HCT116 (cell line): ENCODE results near the gene CDH23. TPM values are rescaled to one million over a fixed set of nuclear protein-coding genes. Genes with fewer than 3 reads are reported as not detected.

Experiments
- ATAC-seq: fragments of 200-7000 bp; cut with Tn5 transposase; 2 replicates; pipeline ENCODE4 v1.9.1; 2020; ENCODE audit warnings: mild to moderate bottlenecking, moderate library complexity
- BruUV-seq: library from RNA; stranded (reverse); fragments of 400-500 nt; replicated peaks from 2 replicates; lab custom pipeline; 2021; lab: Mats Ljungman, UMichigan
- CTCF ChIA-PET: fragments of 300-600 bp; sonication (Branson Sonifier 250); formaldehyde crosslinking; loops from one replicate; lab custom pipeline; 2021; ENCODE audit warnings: antibody characterized with exemption; lab: Charles Lee
- POLR2A ChIA-PET: fragments of 300-600, 350-600 bp; sonication (Branson Sonifier 250); formaldehyde crosslinking; loops from one replicate; lab custom pipeline; 2021; ENCODE audit warnings: antibody characterized with exemption; lab: Charles Lee
- RAD21 ChIA-PET, 2 experiments: fragments of 300-600 bp; sonication (Branson Sonifier 250); formaldehyde crosslinking; loops; one replicate each; lab custom pipeline; 2023; ENCODE audit warnings: low total read pairs in 2 of 2; ENCODE audit not compliant: uncharacterized antibody in 2 of 2, unreplicated experiment in 2 of 2, low non-redundant PET in 1 of 2; lab: Charles Lee
- DNase-seq: peaks from one replicate; pipeline ENCODE4 v3.0.0-alpha.2; 2010; ENCODE audit warnings: low read depth, low spot score
- H2AFZ ChIP-seq: fragments of 200-600 bp; shearing (Covaris generic), sonication (generic); 2 replicates; pipeline ENCODE4 v1.6.1; 2017; ENCODE audit warnings: low read depth, mixed run types, mixed read lengths, antibody characterized with exemption, low read length; ENCODE audit not compliant: poor library complexity, severe bottlenecking
- H3K27ac ChIP-seq: 2 replicates; pipeline ENCODE4 v1.5.1; 2012; ENCODE audit warnings: low read depth, low read length
- H3K27me3 ChIP-seq: fragments of 200-600 bp; sonication (generic); 2 replicates; pipeline ENCODE4 v1.6.1; 2016; ENCODE audit warnings: mixed run types, low read length, mixed read lengths; ENCODE audit not compliant: insufficient read depth
- H3K36me3 ChIP-seq, 2 experiments: fragments of 200-500 bp in 1 of 2; fragments of 200-600 bp in 1 of 2; sonication (Bioruptor generic) in 1 of 2; sonication (generic) in 1 of 2; 2 replicates each; pipeline versions ENCODE4 v1.5.1 to v1.6.1; 2014 to 2016; ENCODE audit warnings: low read length in 2 of 2, inconsistent platforms in 1 of 2, mixed read lengths in 1 of 2, mixed run types in 1 of 2; ENCODE audit not compliant: insufficient read depth in 2 of 2, control insufficient read depth in 1 of 2
- H3K4me1 ChIP-seq, 2 experiments: fragments of 200-600 bp in 1 of 2; sonication (generic) in 1 of 2; 2 replicates each; pipeline versions ENCODE4 v1.5.1 to v1.6.1; 2012 to 2017; ENCODE audit warnings: low read length in 2 of 2, inconsistent platforms in 1 of 2, mild to moderate bottlenecking in 1 of 2, mixed read lengths in 1 of 2, mixed run types in 1 of 2, moderate library complexity in 1 of 2; ENCODE audit not compliant: insufficient read depth in 2 of 2, control insufficient read depth in 1 of 2
- H3K4me2 ChIP-seq: fragments of 200-600 bp; sonication (generic); 2 replicates; pipeline ENCODE4 v1.6.1; 2017; ENCODE audit warnings: mixed run types, low read length, mixed read lengths
- H3K4me3 ChIP-seq, 2 experiments: fragments of 200-600 bp in 1 of 2; sonication (generic) in 1 of 2; replicated peaks in 1 of 2; 2 replicates each; pipeline ENCODE4 v1.5.1; 2011 to 2016; ENCODE audit warnings: low read length in 2 of 2, control low read depth in 1 of 2, low read depth in 1 of 2, mild to moderate bottlenecking in 1 of 2, mixed read lengths in 1 of 2, mixed run types in 1 of 2
- H3K79me2 ChIP-seq: fragments of 200-600 bp; sonication (generic); 2 replicates; pipeline ENCODE4 v1.6.1; 2017; ENCODE audit warnings: mild to moderate bottlenecking, mixed run types, low read length, moderate library complexity, mixed read lengths; ENCODE audit not compliant: insufficient read depth
- H3K9ac ChIP-seq: fragments of 200-600 bp; sonication (generic); 2 replicates; pipeline ENCODE4 v1.6.1; 2016; ENCODE audit warnings: low read length, mixed read lengths
- H3K9me2 ChIP-seq: fragments of 200-600 bp; sonication (generic), shearing (Covaris generic); 2 replicates; pipeline ENCODE4 v1.6.1; 2017; ENCODE audit warnings: mixed run types, mild to moderate bottlenecking, moderate library complexity; ENCODE audit not compliant: insufficient read depth
- H3K9me3 ChIP-seq, 2 experiments: fragments of 200-500 bp in 1 of 2; fragments of 200-600 bp in 1 of 2; sonication (Bioruptor generic) in 1 of 2; sonication (generic) in 1 of 2; 2 replicates each; pipeline ENCODE4 v1.6.1; 2014 to 2017; ENCODE audit warnings: low read length in 2 of 2, mixed read lengths in 2 of 2, inconsistent platforms in 1 of 2, low read depth in 1 of 2, mild to moderate bottlenecking in 1 of 2, mixed run types in 1 of 2, moderate library complexity in 1 of 2; ENCODE audit not compliant: control insufficient read depth in 1 of 2, insufficient read depth in 1 of 2
- H4K20me1 ChIP-seq: fragments of 200-600 bp; sonication (generic), shearing (Covaris generic); 2 replicates; pipeline ENCODE4 v1.6.1; 2017; ENCODE audit warnings: mixed run types, mild to moderate bottlenecking, moderate library complexity; ENCODE audit not compliant: insufficient read depth
- CBX3 ChIP-seq: IDR thresholded peaks from 2 replicates; pipeline ENCODE4 v1.6.1; 2012; ENCODE audit warnings: low read depth
- CTCF ChIP-seq, 3 experiments: fragments of 200-600 bp in 1 of 3; sonication (generic) in 1 of 3; IDR thresholded peaks in 2 of 3; conservative IDR thresholded peaks in 1 of 3; 2 replicates each; pipeline ENCODE4 v1.5.1; 2012 to 2017; ENCODE audit warnings: low read depth in 2 of 3, low read length in 2 of 3, antibody characterized with exemption in 1 of 3, borderline replicate concordance in 1 of 3, control low read depth in 1 of 3, mild to moderate bottlenecking in 1 of 3, mixed read lengths in 1 of 3, mixed run types in 1 of 3, moderate library complexity in 1 of 3; ENCODE audit not compliant: insufficient read depth in 1 of 3
- EZH2phosphoT487 ChIP-seq: fragments of 200-600 bp; IDR thresholded peaks from 2 replicates; pipeline ENCODE4 v1.6.1; 2018; ENCODE audit warnings: antibody characterized with exemption, borderline replicate concordance
- POLR2A ChIP-seq: IDR thresholded peaks from 2 replicates; pipeline ENCODE4 v1.7.0; 2011; ENCODE audit warnings: borderline replicate concordance; ENCODE audit not compliant: insufficient read depth, insufficient read length; ENCODE audit errors: extremely low read depth
- REST ChIP-seq: IDR thresholded peaks from 2 replicates; pipeline ENCODE4 v1.6.1; 2012; ENCODE audit warnings: low read depth
- SIN3A ChIP-seq: IDR thresholded peaks from 2 replicates; pipeline ENCODE4 v1.6.1; 2012; ENCODE audit warnings: low read depth
- SP1 ChIP-seq: IDR thresholded peaks from 2 replicates; pipeline ENCODE4 v1.6.1; 2012; ENCODE audit warnings: low read depth
- ZNF274 ChIP-seq: fragments of 200-500 bp; sonication (Bioruptor generic); IDR thresholded peaks from 2 replicates; pipeline ENCODE4 v1.6.1; 2014; ENCODE audit warnings: mild to moderate bottlenecking, low read depth, low read length, inconsistent platforms
- intact Hi-C: fragments of 100-400 bp; cut with micrococcal nuclease; formaldehyde crosslinking; loops from 2 replicates; pipeline ENCODE4 v1.10.0; 2022
- total RNA-seq: library from RNA; stranded (reverse); gene quantifications from one replicate; pipeline ENCODE4 v1.2.1, GENCODE V29; 2021; ENCODE audit not compliant: unreplicated experiment

Gene CDH23
- total RNA-seq, 1 experiment from 2014 or later = not detected

DNA sequence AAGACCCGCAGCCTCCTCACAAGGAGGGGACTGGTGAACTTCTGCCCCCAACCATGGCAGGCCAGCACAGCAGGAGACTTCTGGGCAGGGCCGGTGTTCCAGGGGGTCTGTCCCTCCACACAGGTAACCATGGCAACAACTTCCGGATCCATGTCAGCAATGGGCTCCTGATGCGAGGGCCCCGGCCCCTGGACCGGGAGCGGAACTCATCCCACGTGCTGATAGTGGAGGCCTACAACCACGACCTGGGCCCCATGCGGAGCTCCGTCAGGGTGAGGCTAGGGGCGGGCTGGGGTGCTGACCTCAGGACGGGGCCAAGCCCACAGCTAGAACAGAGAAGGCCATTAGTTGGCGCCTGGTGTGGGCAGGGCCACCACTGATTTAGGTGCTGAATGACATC lies 328.5 kb downstream of the CDH23 start:
- no peak overlapping the region for H3K4me3 ChIP-seq
- CTCF ChIA-PET = interaction anchor here (1.4 kb wide), 1 partner anchor 43 kb away, joined by 3 read pairs; no protein-coding TSS in a partner anchor
- no peaks in the 10 kb centered on the region for H4K20me1 ChIP-seq
- H3K36me3 ChIP-seq = no peaks in the 10 kb centered on the region
- H3K79me2 ChIP-seq = no peaks in the 10 kb centered on the region
- ATAC-seq = no peak
- H3K4me2 ChIP-seq = no peak overlapping the region
- POLR2A ChIA-PET = no interaction called here
- BruUV-seq = no TSS peak
- no peaks in the 10 kb centered on the region for H3K9me2 ChIP-seq
- H3K27ac ChIP-seq = no peak overlapping the region
- intact Hi-C loops = no loop called here
- H3K9me3 ChIP-seq = no peaks in the 10 kb centered on the region
- no peak overlapping the region for H3K9ac ChIP-seq
- RAD21 ChIA-PET = interaction anchor here in 1 of 2 experiments (0.7 kb wide), 1 partner anchor 147 kb away, joined by 3 read pairs; no protein-coding TSS in a partner anchor
- H3K4me1 ChIP-seq = peaks cover 6 to 33% of the 10 kb centered on the region in 2 experiments; a peak in 3 of 4 replicates
- no peaks in the 10 kb centered on the region for H3K27me3 ChIP-seq
- DNase-seq = no peak
- H2AFZ ChIP-seq = no peak overlapping the region
- TF ChIP-seq REST (no peak), SIN3A (no peak)

DNA sequence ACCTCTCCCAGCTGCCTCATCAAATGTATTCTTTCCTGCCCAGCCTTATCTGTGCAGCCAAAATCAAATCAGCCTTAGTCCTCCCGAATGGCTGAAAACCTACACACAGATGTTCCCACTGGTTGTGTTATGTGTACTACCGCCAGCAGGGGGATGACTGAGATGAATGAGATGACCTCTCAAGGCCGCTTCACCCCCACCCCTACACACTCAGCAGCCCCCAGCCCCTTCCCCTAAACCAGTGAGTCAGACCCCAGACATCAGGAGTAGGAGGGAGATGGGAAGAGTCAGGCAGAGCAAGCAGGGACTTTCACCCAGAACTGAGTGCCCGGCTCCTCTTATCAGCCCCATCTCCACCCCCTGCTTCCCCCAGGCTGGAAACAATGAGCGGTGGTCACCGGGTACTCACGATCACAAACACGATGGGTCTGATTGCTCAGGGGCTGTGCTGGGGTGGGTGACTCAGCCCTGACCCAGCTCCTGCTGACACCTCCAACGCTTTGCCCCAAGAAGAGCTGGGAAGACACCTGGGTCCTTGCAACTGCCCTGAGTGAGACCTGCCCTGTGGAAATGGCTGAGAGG lies 329.4 kb downstream of the CDH23 start:
- no peaks in the 10 kb centered on the region for H3K36me3 ChIP-seq
- ChIA-PET CTCF (interaction anchor here (1.4 kb wide), 1 partner anchor 42 kb away, joined by 3 read pairs; no protein-coding TSS in a partner anchor), POLR2A (no interaction called here), RAD21 (interaction anchor here in 1 of 2 experiments (0.7 kb wide), 1 partner anchor 147 kb away, joined by 3 read pairs; no protein-coding TSS in a partner anchor)
- H3K9ac ChIP-seq = no peak overlapping the region
- H3K4me2 ChIP-seq = no peak overlapping the region
- H3K9me2 ChIP-seq = no peaks in the 10 kb centered on the region
- H4K20me1 ChIP-seq = no peaks in the 10 kb centered on the region
- H3K27me3 ChIP-seq = no peaks in the 10 kb centered on the region
- H3K27ac ChIP-seq = no peak overlapping the region
- intact Hi-C loops = no loop called here
- no peak overlapping the region for H3K4me3 ChIP-seq
- no peak overlapping the region for H2AFZ ChIP-seq
- no peaks in the 10 kb centered on the region for H3K9me3 ChIP-seq
- no peak for TF ChIP-seq CBX3
- no peak for TF ChIP-seq ZNF274
- no peak for TF ChIP-seq POLR2A
- TF ChIP-seq EZH2phosphoT487 = no peak
- no peak for TF ChIP-seq SP1
- TF ChIP-seq CTCF (IDR thresholded peaks at IDR 0.05 in 2 of 3, conservative IDR thresholded peaks at IDR 0.05 in 1 of 3; ENCODE audit: borderline replicate concordance in 1 of 3, insufficient read depth in 1 of 3, low read depth in 2 of 3, low read length in 2 of 3) = peak; percentile 37 to 60 (median 60); a peak in 5 of 6 replicates
- BruUV-seq = no TSS peak
- peaks cover 6 to 33% of the 10 kb centered on the region in 2 experiments; a peak in 3 of 4 replicates for H3K4me1 ChIP-seq
- no peaks in the 10 kb centered on the region for H3K79me2 ChIP-seq
- ATAC-seq (peak; percentile 81), DNase-seq (no peak)
